Transverse colon (tissue), 3 donors: ENCODE data around the gene CCDC186.

Source experiments
- EP300 ChIP-seq: sonication (generic); formaldehyde crosslinking; IDR thresholded peaks from one replicate; pipeline ENCODE4 v1.6.1; 2017; ENCODE audit warnings: antibody characterized with exemption, low read depth
- POLR2A ChIP-seq: fragments of 450-650 bp; IDR thresholded peaks from one replicate; pipeline ENCODE4 v1.6.1; 2016; ENCODE audit warnings: antibody characterized with exemption, mild to moderate bottlenecking, moderate library complexity
- TF ChIP-seq, protein P1 (sequence below), 5 experiments: fragments of 200-600 bp in 3 of 5; fragments of 450-650 bp in 2 of 5; sonication (generic) in 3 of 5; IDR thresholded peaks; 1 replicate in 2 of 5; 2 replicates in 3 of 5; pipeline ENCODE4 v1.5.1; 2016 to 2017; ENCODE audit warnings: antibody characterized with exemption in 5 of 5, inconsistent platforms in 3 of 5, mild to moderate bottlenecking in 2 of 5, moderate library complexity in 1 of 5

DNA sequence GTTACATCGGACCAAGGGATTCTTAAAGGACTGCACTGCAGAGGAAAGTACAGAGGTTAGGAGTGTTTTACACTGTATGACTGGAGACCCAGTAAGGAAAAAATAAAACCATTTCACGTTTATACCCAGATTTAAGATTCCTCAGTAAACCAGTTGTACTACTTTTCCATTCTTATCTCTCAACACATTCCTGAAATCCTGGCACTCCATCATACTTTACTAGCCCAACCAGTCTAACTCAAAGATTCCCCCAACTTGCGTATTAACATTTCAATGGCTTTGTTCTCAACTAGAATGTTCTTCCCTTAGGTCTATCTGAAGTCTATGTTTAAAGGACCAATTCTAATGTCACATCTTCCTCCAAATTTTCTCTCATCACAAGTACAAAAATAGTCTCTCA is 8.0 kb downstream of the CCDC186 start:
- TF ChIP-seq, protein P1, sequence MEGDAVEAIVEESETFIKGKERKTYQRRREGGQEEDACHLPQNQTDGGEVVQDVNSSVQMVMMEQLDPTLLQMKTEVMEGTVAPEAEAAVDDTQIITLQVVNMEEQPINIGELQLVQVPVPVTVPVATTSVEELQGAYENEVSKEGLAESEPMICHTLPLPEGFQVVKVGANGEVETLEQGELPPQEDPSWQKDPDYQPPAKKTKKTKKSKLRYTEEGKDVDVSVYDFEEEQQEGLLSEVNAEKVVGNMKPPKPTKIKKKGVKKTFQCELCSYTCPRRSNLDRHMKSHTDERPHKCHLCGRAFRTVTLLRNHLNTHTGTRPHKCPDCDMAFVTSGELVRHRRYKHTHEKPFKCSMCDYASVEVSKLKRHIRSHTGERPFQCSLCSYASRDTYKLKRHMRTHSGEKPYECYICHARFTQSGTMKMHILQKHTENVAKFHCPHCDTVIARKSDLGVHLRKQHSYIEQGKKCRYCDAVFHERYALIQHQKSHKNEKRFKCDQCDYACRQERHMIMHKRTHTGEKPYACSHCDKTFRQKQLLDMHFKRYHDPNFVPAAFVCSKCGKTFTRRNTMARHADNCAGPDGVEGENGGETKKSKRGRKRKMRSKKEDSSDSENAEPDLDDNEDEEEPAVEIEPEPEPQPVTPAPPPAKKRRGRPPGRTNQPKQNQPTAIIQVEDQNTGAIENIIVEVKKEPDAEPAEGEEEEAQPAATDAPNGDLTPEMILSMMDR (IDR thresholded peaks at IDR 0.05), result no peak
- no peak for TF ChIP-seq POLR2A
- no peak for TF ChIP-seq EP300
